ENCODE data around the gene ATAD3A. TPM values are rescaled to one million over a fixed set of nuclear protein-coding genes. Genes with fewer than 3 reads are reported as not detected.

Gene ATAD3A
- total and polyA plus RNA-seq, 12 donors: 7.8 to 46.3 (median 28.7) TPM

DNA sequence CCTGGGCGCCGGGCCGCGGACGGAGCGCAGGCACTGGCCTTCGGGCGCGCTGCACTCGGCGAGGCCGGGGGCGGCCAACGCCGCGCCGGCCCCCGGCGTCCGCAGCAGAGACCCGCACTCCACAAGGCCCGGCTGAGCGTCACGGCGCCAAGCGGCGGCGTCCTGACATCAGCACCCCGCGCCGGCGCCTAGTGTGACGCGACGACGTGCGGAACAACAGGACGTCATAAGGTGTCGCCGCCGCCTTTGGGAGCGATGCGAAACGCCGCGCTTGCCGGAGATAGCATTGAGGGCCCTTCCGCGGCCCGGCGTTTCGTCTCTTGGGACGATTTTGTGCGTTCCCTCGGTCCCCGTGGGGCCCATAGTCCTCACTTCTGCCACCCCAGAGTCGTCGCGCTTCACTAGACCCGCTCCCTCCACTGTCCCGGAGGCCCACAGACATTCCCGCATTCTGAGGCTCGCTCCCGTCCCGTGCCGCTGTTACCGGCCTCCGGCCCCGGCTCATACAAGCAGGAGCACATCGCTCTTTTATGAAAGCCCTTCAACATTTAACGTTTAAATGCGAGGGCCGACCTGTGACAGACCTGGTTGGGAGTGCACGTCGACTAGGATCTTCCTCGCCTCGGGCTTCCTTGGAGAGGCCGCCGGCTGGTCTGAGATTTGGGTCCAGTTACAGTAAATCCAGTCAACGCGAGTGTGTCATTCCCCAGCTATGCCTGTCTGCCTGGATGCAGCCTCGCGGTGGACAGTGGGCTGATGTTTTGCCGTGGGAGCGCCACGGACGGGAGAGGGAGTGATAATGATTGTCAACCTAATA, 63.0 kb downstream of the ATAD3A start, which contains the start of gene SSU72:
TSS of gene SSU72 (minus strand) at position 143 of the 817 bp plus-strand sequence. CDS start 306 bp downstream, outside the sequence.
- 0 to 2% (median 1%) methylated on average over 8 to 87 of the region's 87 CpGs for WGBS, 4 donors
- H3K27ac ChIP-seq: peak within 1 kb of the TSS; percentile 97 to 99 (median 99)
- H3K9me3 ChIP-seq (replicated peaks in 1 of 3): no peaks in the 10 kb centered on the region
- H3K27me3 ChIP-seq: no peaks in the 10 kb centered on the region
- H3K4me1 ChIP-seq (replicated peaks in 1 of 2): peaks cover 0 to 27% of the 10 kb centered on the region in 2 donors
- TF ChIP-seq, protein P1, sequence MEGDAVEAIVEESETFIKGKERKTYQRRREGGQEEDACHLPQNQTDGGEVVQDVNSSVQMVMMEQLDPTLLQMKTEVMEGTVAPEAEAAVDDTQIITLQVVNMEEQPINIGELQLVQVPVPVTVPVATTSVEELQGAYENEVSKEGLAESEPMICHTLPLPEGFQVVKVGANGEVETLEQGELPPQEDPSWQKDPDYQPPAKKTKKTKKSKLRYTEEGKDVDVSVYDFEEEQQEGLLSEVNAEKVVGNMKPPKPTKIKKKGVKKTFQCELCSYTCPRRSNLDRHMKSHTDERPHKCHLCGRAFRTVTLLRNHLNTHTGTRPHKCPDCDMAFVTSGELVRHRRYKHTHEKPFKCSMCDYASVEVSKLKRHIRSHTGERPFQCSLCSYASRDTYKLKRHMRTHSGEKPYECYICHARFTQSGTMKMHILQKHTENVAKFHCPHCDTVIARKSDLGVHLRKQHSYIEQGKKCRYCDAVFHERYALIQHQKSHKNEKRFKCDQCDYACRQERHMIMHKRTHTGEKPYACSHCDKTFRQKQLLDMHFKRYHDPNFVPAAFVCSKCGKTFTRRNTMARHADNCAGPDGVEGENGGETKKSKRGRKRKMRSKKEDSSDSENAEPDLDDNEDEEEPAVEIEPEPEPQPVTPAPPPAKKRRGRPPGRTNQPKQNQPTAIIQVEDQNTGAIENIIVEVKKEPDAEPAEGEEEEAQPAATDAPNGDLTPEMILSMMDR (IDR thresholded peaks at IDR 0.05): peak in 1 of 6 experiments; percentile 4
- peak; percentile 94 to 97 for TF ChIP-seq POLR2A (IDR thresholded peaks at IDR 0.05)
- H3K36me3 ChIP-seq (replicated peaks in 1 of 2): peaks cover 0 to 4% of the 10 kb centered on the region in 2 donors
- peak within 1 kb of the TSS; percentile 83 to 97 (median 94) for H3K4me3 ChIP-seq
- intact Hi-C loops (cut with DNase I): no loop called here
- DNase-seq: peak; percentile 92 to 97 (median 96)

DNA sequence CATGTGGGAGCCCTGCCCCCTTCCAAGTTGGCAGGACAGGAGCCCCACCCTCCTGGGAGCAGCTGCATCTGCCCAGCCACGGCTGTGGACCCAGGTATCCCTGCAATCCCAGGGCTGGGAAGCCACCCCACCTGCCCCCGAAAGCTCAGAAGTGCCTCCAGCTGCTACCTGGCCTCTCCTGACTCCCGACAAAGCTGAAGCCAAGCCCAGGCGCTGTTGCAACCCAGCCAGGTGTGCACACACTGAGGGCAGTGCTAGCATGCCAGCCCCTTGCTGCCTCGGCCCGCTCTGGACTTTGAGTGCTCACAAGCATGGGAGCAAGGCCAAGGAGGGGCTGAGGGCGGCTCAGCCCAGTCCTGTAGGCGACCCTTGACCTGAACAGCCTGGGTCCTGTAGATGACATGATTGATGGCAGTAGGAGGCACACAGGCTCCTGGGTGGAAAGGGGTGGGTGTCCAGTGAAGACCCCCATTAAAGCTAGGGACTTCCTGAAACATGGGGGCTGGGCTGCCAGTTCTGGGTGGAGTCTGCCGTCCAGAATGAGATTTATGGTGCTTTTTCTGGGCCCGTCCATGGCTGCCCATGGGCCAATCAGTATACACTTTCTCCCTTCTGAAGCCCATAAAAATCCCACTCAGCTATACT, 65.5 kb downstream of the ATAD3A start:
- Histone ChIP-seq H3K27ac (no peak overlapping the region), H3K4me3 (no peak overlapping the region), H3K27me3 (no peaks in the 10 kb centered on the region), H3K36me3 (replicated peaks in 1 of 2) (no peaks in the 10 kb centered on the region), H3K9me3 (replicated peaks in 1 of 3) (no peaks in the 10 kb centered on the region), H3K4me1 (replicated peaks in 1 of 2) (peaks cover 0 to 18% of the 10 kb centered on the region in 2 donors)
- TF ChIP-seq, protein P1 (IDR thresholded peaks at IDR 0.05): no peak
- TF ChIP-seq POLR2A (IDR thresholded peaks at IDR 0.05): no peak
- no peak for DNase-seq
- intact Hi-C loops (cut with DNase I): no loop called here
- 33 to 41% (median 39%) methylated on average over 4 to 10 of the region's 10 CpGs for WGBS, 4 donors

- WGBS, 4 donors: 74 to 80% (median 77%) methylated on average over 6 to 13 of the region's 13 CpGs
- no peak overlapping the region for H3K4me3 ChIP-seq
- intact Hi-C loops (cut with DNase I): no loop called here
These were observed 66.5 kb downstream of the ATAD3A start for GRCh38 chr1:1578371-1578940.

More at GRCh38 chr1:1578371-1578940, 66.5 kb downstream of the ATAD3A start:
- TF ChIP-seq, protein P1 (IDR thresholded peaks at IDR 0.05): no peak
- TF ChIP-seq POLR2A (IDR thresholded peaks at IDR 0.05): no peak
- Histone ChIP-seq H3K27ac (no peak overlapping the region), H3K4me1 (replicated peaks in 1 of 2) (peaks cover 0 to 11% of the 10 kb centered on the region in 2 donors), H3K27me3 (no peaks in the 10 kb centered on the region), H3K36me3 (replicated peaks in 1 of 2) (no peaks in the 10 kb centered on the region), H3K9me3 (replicated peaks in 1 of 3) (no peaks in the 10 kb centered on the region)
- DNase-seq: no peak
